Measurements from ENCODE around the gene LRRC73.

The LRRC73 gene

GRCh38 chr6:43491750-43492661 is 18.1 kb downstream of the LRRC73 start:
- TF ChIP-seq MYC (IDR thresholded peaks at IDR 0.05; ENCODE audit: low read depth, low read length), result no peak
- no peak for TF ChIP-seq CTCF (IDR thresholded peaks at IDR 0.05; ENCODE audit: low read depth, low read length)
- TF ChIP-seq MAX (IDR thresholded peaks at IDR 0.05; ENCODE audit: low read depth, low read length), result no peak
- TF ChIP-seq POLR2A (IDR thresholded peaks at IDR 0.05; ENCODE audit: extremely low read depth, insufficient read length), result no peak
- H3K4me3 ChIP-seq (ENCODE audit: low read depth, low read length), result no peak overlapping the region
- DNase-seq (ENCODE audit: low read depth), result no peak

- DNase-seq (ENCODE audit: low read depth), result no peak
- H3K4me3 ChIP-seq (ENCODE audit: low read depth, low read length), result no peak overlapping the region
- no peak for TF ChIP-seq CTCF (IDR thresholded peaks at IDR 0.05; ENCODE audit: low read depth, low read length)
- TF ChIP-seq MYC (IDR thresholded peaks at IDR 0.05; ENCODE audit: low read depth, low read length), result no peak
- TF ChIP-seq MAX (IDR thresholded peaks at IDR 0.05; ENCODE audit: low read depth, low read length), result no peak
- TF ChIP-seq POLR2A (IDR thresholded peaks at IDR 0.05; ENCODE audit: extremely low read depth, insufficient read length), result no peak
These were observed 19.6 kb downstream of the LRRC73 start for GRCh38 chr6:43490523-43490939.

- TF ChIP-seq POLR2A (IDR thresholded peaks at IDR 0.05; ENCODE audit: extremely low read depth, insufficient read length) (no peak), CTCF (IDR thresholded peaks at IDR 0.05; ENCODE audit: low read depth, low read length) (no peak), MAX (IDR thresholded peaks at IDR 0.05; ENCODE audit: low read depth, low read length) (no peak), MYC (IDR thresholded peaks at IDR 0.05; ENCODE audit: low read depth, low read length) (no peak)
- no peak for DNase-seq (ENCODE audit: low read depth)
- no peak overlapping the region for H3K4me3 ChIP-seq (ENCODE audit: low read depth, low read length)
These were observed 20.7 kb downstream of the LRRC73 start for GRCh38 chr6:43489277-43490072.

- DNase-seq (ENCODE audit: low read depth), result no peak
- H3K4me3 ChIP-seq (ENCODE audit: low read depth, low read length), result no peak overlapping the region
- no peak for TF ChIP-seq POLR2A (IDR thresholded peaks at IDR 0.05; ENCODE audit: extremely low read depth, insufficient read length)
- no peak for TF ChIP-seq MAX (IDR thresholded peaks at IDR 0.05; ENCODE audit: low read depth, low read length)
- TF ChIP-seq MYC (IDR thresholded peaks at IDR 0.05; ENCODE audit: low read depth, low read length), result no peak
- no peak for TF ChIP-seq CTCF (IDR thresholded peaks at IDR 0.05; ENCODE audit: low read depth, low read length)
These were observed 21.4 kb downstream of the LRRC73 start for GRCh38 chr6:43488667-43489276.

GRCh38 chr6:43481591-43482236 is 28.4 kb downstream of the LRRC73 start:
- no peak for DNase-seq (ENCODE audit: low read depth)
- TF ChIP-seq POLR2A (IDR thresholded peaks at IDR 0.05; ENCODE audit: extremely low read depth, insufficient read length), result no peak
- TF ChIP-seq MYC (IDR thresholded peaks at IDR 0.05; ENCODE audit: low read depth, low read length), result no peak
- TF ChIP-seq CTCF (IDR thresholded peaks at IDR 0.05; ENCODE audit: low read depth, low read length), result no peak
- no peak for TF ChIP-seq MAX (IDR thresholded peaks at IDR 0.05; ENCODE audit: low read depth, low read length)
- H3K4me3 ChIP-seq (ENCODE audit: low read depth, low read length), result no peak overlapping the region
